Progenitor cell of endocrine pancreas (in vitro differentiated cells): ENCODE results near the gene LCP2. TPM values are rescaled to one million over a fixed set of nuclear protein-coding genes. Genes with fewer than 3 reads are reported as not detected.

Source experiments
- DNase-seq: peaks from one replicate; pipeline ENCODE4 v3.0.0; 2021; ENCODE audit warnings: low spot score; ENCODE audit not compliant: unreplicated experiment
- H3K27ac Mint-ChIP-seq: 2 replicates; pipeline ENCODE4 v1.8.0; 2021; ENCODE audit warnings: mild to moderate bottlenecking, moderate library complexity, mixed read lengths
- H3K27me3 Mint-ChIP-seq: 2 replicates; pipeline ENCODE4 v1.8.0; 2021; ENCODE audit warnings: mixed read lengths
- H3K36me3 Mint-ChIP-seq: 2 replicates; pipeline ENCODE4 v1.8.0; 2022; ENCODE audit warnings: mixed read lengths; ENCODE audit not compliant: insufficient read depth
- H3K4me1 Mint-ChIP-seq: 2 replicates; pipeline ENCODE4 v1.8.0; 2021; ENCODE audit warnings: low read depth, mixed read lengths
- H3K4me3 Mint-ChIP-seq: 2 replicates; pipeline ENCODE4 v1.8.0; 2021; ENCODE audit warnings: low read depth, mild to moderate bottlenecking, moderate library complexity, mixed read lengths
- H3K9me3 Mint-ChIP-seq: 2 replicates; pipeline ENCODE4 v1.8.0; 2021; ENCODE audit warnings: low read depth, mixed read lengths
- total RNA-seq: library from RNA; stranded (reverse); gene quantifications from 2 replicates; pipeline ENCODE4 v1.2.1, GENCODE V29; 2021
- TF ChIP-seq, protein P1 (sequence below): fragments of 200-600 bp; sonication (generic); IDR thresholded peaks from one replicate; pipeline ENCODE4 v1.5.0; 2021; ENCODE audit warnings: antibody characterized with exemption, mild to moderate bottlenecking; ENCODE audit not compliant: unreplicated experiment

Gene LCP2
- total RNA-seq, 1 donor from 2014 or later, result not detected

DNA sequence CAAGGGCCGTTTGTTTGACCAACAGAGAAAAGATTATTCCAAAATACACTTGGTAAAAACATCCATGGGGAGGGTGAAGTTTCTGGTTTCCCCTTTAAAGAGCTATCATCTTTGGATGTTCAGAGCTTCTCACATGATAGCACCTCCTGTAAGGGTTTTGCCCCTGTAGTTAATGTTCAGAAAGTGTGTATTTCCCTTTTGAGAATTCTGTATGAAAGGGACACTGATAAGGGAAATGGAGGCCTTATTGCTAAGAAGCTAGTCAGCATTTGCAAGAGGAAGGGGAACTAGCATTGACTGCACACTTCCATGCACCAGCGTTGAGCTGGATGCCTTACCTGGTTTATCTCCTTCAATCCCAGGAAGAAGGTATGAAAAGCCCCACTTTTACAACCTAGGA is 96.3 kb downstream of the LCP2 start:
- peaks cover 23% of the 10 kb centered on the region for H3K27me3 Mint-ChIP-seq

DNA sequence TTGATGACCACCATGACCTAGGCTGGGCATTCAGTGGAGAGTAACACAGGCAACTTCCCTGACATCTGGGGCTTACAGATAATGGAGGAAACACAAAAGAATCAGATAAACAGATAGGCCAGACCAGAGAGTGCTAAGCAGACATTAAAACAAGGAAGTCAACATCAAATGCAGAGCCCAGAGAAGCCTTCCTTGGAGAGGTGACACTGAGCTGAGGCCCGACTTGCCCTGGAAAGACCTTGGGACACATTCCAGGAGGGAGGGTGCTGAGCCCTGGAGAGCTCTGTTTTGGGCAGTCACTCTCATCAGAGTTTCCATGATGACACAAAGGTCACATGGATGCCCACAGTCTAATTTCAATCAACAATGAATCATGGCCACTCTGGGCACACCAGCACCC is 96.7 kb downstream of the LCP2 start:
- Mint-ChIP-seq H3K27me3 (peaks cover 22% of the 10 kb centered on the region), H3K36me3 (no peaks in the 10 kb centered on the region), H3K9me3 (no peaks in the 10 kb centered on the region), H3K27ac (no peak overlapping the region), H3K4me1 (peaks cover under 1% of the 10 kb centered on the region), H3K4me3 (no peak overlapping the region)
- no peak for DNase-seq
- TF ChIP-seq, protein P1, sequence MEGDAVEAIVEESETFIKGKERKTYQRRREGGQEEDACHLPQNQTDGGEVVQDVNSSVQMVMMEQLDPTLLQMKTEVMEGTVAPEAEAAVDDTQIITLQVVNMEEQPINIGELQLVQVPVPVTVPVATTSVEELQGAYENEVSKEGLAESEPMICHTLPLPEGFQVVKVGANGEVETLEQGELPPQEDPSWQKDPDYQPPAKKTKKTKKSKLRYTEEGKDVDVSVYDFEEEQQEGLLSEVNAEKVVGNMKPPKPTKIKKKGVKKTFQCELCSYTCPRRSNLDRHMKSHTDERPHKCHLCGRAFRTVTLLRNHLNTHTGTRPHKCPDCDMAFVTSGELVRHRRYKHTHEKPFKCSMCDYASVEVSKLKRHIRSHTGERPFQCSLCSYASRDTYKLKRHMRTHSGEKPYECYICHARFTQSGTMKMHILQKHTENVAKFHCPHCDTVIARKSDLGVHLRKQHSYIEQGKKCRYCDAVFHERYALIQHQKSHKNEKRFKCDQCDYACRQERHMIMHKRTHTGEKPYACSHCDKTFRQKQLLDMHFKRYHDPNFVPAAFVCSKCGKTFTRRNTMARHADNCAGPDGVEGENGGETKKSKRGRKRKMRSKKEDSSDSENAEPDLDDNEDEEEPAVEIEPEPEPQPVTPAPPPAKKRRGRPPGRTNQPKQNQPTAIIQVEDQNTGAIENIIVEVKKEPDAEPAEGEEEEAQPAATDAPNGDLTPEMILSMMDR, result no peak

More for the DNA sequence above, 96.3 kb downstream of the LCP2 start:
- Mint-ChIP-seq H3K9me3 (no peaks in the 10 kb centered on the region), H3K36me3 (no peaks in the 10 kb centered on the region), H3K4me3 (no peak overlapping the region), H3K27ac (no peak overlapping the region), H3K4me1 (peaks cover 5% of the 10 kb centered on the region)
- TF ChIP-seq, protein P1, result no peak
- no peak for DNase-seq

Other genes starting within 250 kb of the LCP2 start
- not detected in 2 replicates for gene FOXI1, start 191.9 kb downstream of the LCP2 start, total RNA-seq
- not detected in 2 replicates for gene C5orf58, start 64.8 kb downstream of the LCP2 start, total RNA-seq
- not detected in 2 replicates for gene KCNMB1, start 91.6 kb upstream of the LCP2 start, total RNA-seq
- 17.8 and 18.2 TPM in 2 replicates for gene KCNIP1, start 206.2 kb upstream of the LCP2 start, total RNA-seq